HG02885 (cell line): Measurements from ENCODE around the gene ENHO.

Experiments used
- ATAC-seq: cut with Tn5 transposase; IDR thresholded peaks from one replicate; pipeline ENCODE4 v1.9.1; 2021; ENCODE audit warnings: mild to moderate bottlenecking; ENCODE audit not compliant: unreplicated experiment, poor library complexity

ENHO gene

DNA sequence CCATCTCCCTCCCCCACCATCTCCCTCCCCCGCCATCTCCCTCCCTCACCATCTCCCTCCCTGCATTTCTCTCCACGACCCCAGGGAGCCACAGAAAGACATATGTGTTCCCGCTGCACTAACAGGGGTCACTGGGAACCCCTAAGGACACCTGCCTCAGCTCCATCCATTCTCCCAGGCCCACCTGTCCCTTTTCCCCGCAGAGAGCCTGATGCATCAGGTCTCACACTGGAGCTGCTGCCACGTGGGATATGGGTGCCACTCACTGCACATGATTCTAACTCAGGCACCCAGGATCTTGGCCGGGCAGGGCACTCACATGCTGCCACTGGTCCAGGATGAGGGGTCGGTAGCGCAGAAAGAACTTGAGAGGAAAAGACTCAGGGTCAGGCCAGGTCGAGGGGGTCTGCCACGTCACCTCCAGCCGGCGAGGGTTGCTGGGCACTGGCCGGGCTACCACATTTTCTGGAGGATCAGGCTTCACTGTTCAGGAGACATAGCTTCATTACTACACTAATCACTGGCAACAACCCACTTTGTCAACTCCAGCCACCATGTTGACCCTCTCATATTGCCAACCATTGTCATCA, 33.2 kb upstream of the ENHO start:
- ATAC-seq: no peak

DNA sequence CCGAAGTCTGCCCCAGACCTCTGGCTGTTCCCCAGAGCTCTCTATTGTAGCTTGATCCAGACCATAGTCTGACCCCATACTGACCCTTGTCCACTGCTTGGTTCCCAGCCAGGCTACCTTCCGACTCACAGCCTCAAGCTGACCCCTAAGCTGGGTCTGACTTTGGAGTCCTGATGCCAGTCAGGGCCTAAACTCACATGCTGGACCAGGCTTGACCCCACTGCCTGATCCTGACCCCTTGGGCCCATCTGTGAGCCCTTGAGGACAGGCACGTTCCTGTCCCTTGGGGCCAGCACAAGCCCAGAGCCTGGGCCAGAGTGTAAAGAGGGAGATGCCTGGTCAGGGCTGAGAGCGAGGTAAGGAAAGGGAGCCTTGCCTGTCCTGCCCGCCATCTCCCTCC, 32.7 kb upstream of the ENHO start:
- no peak for ATAC-seq

DNA sequence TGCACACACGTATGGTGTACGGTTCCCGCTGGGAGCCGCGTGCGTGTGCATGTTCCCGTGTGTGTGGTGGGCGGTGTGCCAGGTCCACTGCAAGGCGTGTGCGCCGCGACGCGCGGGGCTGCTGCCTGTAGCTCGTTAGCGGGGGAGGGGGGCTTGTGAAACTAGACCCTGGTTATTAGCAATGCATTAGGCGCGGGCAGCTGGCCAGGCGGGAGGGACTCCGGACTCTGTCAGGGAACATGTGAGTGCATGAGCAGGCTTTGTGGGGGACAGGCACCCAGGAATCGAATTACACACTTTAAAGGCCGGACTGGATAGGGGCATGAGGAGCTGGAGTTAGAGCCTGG, 32.2 kb upstream of the ENHO start:
- ATAC-seq: no peak

DNA sequence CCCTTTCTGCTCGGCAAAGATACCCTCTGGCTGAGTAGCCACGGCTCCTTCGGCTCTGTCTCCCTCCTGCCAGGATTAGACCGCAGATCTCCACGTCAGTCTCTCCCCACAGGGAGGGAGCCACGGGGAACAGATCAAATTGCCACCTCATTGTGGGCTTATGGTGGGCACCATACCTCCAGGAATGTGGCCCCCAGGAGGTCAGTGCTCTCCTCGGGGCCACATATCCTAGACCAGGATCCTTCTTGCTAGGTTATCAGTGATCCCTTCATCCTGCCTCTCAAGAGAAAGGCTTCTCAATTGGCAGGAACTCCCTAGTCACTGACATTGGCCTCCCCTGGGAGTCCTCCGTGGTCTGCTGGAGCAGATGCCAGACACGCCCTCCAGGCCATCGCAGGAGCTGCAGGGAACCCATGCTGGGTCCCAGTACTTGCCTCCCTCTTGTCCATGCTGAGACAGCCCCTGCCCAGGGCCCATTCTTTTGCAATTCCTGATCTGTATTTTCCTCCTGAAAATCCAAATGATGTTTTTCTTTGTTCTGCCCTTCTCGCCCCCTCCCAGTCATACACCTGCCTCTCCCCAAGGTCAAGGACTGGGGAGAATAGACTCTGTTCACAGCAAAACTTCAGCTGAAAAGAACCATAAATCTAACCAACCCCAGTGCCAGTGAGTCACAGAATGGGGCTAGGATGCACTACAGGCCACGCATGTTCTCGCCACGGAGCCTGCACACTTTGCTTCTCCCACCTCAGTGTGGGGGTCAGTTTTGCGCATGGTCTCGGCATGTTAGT, 31.6 kb upstream of the ENHO start:
- ATAC-seq: no peak

DNA sequence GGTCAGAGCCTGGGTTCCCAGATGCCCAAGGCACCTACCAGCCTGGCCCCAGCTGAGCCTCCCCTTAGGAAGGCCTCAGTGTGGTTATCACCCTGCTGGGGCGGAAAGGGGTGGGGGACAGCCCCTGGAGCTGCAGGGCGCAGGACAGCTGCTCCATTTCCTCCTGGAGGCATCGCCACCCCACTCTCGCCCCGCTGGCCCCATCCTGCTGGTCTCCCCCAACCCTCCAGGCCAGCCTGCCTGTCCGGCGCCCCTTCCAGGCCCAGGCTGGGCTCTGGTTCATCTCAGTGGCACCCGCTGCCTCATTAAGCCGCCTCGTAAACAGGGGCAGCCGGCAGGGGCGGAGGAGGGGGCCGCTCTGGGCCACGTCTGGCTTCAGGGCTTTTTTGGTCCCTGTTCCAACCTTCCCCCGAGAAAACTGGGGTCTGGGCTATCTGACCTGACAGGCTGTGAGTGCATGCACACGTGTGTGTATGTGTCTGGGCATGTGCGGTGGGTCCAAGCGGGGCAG, 30.8 kb upstream of the ENHO start:
- no peak for ATAC-seq

GRCh38 chr9:34552986-34553385, 30.2 kb upstream of the ENHO start:
- ATAC-seq: no peak

GRCh38 chr9:34552606-34552981, 29.8 kb upstream of the ENHO start:
- no peak for ATAC-seq

GRCh38 chr9:34551751-34552605, 29.2 kb upstream of the ENHO start:
- no peak for ATAC-seq

- ATAC-seq: no peak
These were observed 28.0 kb upstream of the ENHO start for GRCh38 chr9:34550681-34551270.

GRCh38 chr9:34550016-34550680, 27.4 kb upstream of the ENHO start:
- ATAC-seq: no peak

GRCh38 chr9:34549407-34549732, 26.6 kb upstream of the ENHO start:
- no peak for ATAC-seq

DNA sequence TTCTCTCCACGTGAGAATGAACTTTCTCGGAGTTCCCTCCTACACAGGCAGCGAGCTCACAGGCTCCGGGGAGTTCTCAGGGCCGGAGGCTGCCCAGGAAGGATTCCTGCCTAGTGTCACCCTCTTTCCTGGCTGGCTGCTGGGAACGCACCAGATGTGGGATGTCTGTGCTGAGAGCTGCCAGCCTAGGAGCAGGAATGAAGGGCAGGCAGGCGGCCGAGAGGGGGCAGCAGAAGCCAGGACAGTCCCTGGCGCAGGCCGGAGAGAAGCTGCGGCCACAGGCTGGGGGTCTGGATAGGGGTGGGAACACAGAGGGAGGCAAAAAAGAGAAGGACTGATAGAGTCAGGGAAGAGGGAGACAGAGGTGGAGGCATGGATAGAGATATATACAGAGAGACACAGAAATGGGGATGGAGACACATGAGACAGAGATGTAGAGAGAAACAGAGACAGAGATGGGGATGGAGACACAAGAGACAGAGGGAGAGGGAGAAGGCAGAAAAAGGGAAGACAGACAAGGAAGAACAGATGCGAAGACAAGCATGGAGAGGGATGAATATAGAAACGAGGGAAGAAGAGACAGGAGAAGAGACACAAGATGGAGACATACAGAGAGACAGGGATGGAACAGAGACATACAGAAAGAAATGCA, 25.3 kb upstream of the ENHO start:
- peak; percentile 44 for ATAC-seq

GRCh38 chr9:34546834-34547827, 24.3 kb upstream of the ENHO start:
- no peak for ATAC-seq

DNA sequence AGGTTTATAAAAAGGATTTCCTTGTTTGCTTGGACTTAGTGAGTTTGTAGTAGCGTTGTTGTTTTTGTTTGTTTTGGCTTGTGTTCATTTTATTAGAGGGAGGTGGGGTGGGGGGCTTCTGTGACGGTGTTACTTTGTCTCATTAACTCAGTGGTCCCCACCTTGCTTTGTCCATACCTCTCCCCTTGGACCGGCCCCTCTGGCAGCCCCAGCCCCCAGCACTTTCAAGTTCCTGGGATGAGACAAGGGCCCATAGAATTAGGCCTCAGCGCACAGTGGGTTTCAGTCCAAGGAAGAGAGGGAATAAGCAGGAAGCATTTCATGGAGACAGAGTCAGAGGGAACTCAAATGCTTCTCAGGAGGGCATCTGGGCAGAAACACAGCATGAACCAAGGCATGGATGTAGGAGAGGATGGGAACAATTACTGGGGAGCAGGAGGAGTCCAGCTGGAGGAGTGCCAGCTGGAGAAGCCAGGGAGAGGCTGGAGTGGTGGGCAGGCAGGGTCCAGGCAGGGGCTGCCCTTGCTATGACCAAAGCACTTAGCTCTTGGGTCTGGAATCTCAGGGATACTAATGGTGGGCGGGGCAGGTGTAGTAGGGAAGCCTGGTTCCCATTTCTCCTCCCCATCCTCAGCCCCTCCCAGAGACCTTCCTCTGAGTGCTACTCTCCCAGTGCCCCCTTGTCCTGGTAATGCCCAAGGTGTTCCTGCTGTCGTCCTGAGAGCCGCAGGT, 23.5 kb upstream of the ENHO start:
- ATAC-seq: no peak

- no peak for ATAC-seq
These were observed 22.7 kb upstream of the ENHO start for GRCh38 chr9:34545497-34545896.

DNA sequence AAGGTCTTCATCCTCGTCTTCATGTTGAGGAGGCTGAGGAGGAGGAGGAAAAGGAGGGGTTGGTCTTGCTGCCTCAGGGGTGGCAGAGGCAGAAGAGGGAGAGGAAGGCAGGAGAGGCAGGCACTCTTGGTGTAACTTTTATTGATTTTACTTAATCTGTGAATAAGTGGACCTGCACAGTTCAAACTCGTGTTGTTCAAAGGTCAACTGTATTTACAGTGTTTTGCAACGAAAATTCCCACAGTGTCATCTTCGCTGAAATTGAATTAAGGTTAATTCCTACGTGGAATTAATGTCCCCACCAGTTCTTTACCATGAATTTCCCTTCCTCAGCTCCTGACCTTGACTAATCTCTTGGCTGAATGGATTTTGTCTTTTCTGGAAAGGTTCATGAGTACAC, 21.2 kb upstream of the ENHO start:
- ATAC-seq: no peak

DNA sequence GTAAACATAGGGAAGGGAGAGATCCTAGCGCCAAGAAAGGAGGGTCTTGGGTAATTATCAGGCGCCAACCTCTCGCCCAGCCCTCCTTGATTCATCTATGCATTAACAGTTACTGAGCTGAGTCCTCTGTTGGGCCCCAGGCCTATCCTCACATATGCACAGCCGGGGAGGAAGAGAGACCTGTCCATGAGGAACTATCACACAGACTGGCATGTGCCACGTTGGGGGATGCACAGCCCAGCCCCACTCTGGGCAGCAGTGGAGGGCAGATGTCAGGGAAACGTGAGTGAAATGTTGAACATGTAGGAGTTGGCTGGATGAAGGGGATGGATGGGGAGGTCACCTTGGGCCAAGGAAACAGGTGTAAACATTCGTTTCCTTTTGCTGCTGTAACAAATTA, 18.8 kb upstream of the ENHO start:
- no peak for ATAC-seq

DNA sequence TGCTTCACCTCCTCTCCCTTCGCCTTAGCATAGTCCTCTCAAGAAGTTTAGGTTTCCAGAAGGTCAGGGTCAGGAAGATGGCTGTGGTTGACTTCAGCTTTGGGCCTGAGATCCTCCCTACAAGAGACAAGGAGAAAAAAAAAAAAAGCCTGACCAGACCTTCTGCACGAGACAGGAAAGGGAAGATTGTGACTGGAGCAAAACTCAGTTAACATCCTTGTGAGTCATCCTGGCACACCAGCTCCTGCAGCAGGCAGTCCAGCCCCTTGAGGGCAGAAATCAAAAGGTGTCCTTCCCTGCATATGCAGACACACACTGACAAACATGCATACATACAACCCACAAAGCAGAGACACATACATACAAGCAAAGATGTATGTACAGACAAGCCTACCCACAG, 18.0 kb upstream of the ENHO start:
- no peak for ATAC-seq
